GM21529 (cell line): Measurements from ENCODE around the gene RNU6-1.

Source experiments
- ATAC-seq: cut with Tn5 transposase; IDR thresholded peaks from one replicate; pipeline ENCODE4 v1.9.1; 2021; ENCODE audit not compliant: unreplicated experiment

The RNU6-1 gene

DNA sequence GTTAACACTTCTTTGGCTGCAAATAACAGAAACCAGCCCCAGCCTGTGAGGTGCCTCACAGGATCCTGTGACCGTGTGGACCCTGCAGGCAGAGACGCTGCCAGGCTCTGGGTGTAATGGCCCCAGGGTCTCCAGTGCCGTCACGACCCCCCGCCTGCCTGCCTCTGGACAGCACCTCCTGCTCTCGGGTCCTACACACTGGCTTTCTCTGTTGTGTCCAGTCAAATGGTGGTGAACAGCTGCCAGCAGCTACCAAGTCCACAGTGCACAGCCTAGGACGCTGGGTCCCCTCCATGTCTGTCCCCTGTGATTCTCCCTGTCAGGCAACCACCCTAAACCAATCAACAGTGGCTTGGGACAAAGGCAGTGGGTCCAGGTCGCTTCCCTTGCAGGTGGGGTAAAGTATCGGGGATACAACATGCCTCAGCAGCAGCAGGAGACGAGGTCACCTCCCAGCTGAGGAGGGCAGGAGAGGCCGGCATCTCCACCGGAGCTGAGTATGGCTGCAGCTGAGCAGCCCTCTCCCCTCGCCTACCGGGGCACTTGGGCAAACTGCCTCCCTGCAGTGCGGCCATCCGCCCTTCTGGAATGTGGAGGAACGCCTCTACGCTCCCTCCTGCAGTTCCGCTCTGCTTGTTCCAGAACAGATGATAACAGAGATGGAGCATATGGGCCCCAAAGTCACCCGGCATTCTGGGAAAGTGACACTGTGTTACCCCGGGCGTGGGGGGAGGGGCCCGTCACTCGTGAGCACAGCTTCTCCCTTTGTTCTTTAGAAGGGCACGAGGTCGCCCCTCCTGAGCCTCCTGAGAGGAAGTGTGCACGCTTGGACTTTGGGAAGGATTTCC is 35.6 kb downstream of the RNU6-1 start:
- no peak for ATAC-seq

DNA sequence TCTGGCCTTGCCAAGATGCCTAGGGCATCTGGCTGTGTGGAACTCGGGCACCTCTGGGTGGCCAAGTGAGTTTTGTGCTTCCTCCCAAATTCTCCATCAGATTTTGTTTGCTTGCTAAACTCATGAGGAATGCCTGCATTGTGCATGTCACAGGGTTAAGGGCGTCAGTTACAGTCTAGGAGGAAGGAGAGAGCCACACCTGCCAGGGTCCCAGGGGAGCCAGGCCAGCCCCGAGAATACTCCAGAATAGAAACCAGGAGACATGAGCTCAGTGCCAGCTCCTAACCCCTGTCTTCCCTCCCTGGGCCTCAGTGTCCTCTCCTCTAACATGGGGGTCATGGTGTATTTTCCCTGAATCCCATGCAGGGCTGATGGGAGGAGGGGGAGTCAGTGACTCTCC is 36.5 kb downstream of the RNU6-1 start:
- ATAC-seq: no peak

DNA sequence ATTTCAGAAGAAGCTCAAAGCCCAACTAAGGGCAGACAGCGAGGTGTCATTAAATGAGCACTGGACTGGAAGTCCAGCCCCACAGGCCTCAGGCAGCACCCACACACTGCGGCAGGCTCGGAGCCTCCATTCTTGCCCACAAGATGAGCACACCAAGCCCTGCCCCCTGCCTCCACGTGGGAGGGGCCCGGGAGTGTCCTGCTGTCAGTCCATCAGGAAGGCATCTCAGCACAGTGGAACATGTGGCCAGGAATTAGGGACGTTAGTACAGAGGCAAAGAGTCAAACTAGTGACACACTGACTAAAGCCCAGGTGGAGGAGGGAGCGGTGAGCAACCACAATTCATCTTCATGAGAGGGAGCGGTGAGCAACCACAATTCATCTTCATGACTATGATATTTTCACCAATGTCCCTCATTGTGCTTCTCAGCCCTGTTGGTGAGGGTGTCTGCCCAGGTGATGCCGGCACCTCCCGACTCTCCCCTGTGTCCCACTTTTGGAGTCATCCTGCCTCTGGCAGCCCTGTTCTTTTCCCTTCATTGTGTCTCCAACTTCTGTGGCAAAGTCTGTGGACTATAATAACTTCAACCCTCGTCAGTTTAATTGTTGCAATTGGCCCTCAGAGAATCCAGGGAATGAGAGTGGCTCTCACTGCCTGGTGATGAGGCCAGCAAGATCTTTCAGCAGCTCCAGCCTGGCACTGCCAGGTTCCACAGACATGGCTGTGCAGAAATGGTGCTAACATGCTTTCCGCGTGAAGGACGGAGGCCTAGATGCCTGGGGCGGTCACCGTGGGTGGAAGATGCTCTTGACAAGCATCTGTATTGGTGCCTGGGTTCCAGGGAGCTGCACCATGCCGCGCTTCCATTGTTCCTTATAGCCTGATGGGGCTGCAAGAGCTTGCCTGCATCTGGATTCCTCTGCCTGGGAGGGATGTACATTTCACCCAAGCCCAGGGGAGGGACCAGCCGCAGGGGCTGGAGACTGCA is 37.6 kb downstream of the RNU6-1 start:
- no peak for ATAC-seq

DNA sequence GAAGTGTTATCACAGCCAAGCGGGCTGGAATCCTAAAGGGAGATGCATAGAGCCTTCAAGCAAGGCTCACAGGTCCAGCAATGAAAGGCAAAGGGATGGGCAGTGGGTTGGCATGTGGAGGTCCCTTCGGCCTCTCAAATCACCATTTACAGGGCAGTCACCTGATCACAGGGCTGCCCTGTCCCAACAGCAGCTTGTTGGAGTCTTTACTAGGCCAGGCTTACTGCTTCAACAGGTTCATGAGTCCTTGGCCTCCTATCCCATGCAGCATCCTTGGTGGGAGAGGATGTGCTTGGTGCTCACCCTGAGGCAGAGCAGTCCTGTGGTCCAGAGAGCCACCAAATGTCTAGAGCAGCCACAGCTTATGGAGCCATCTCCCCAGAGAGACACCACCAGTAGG is 38.7 kb downstream of the RNU6-1 start:
- no peak for ATAC-seq

DNA sequence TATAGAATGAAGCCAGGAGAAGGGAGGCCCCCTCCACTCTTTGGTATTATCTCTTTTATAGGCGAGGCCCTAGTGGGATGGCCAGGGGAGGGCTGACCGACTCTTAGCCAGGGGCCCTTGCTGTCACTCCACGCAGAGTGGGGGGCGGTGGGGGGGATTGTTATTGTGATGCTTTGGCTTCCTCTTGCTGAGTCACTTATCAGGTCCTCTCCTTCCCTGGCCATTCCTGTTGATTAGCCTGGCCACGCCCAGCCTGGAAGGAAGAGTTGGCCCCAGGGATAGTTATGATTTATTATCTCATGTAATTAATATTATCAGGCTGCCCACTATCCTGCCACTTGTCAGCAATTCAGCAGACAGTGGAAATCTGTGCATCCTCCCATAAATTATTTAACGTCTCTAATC is 40.0 kb downstream of the RNU6-1 start:
- no peak for ATAC-seq

DNA sequence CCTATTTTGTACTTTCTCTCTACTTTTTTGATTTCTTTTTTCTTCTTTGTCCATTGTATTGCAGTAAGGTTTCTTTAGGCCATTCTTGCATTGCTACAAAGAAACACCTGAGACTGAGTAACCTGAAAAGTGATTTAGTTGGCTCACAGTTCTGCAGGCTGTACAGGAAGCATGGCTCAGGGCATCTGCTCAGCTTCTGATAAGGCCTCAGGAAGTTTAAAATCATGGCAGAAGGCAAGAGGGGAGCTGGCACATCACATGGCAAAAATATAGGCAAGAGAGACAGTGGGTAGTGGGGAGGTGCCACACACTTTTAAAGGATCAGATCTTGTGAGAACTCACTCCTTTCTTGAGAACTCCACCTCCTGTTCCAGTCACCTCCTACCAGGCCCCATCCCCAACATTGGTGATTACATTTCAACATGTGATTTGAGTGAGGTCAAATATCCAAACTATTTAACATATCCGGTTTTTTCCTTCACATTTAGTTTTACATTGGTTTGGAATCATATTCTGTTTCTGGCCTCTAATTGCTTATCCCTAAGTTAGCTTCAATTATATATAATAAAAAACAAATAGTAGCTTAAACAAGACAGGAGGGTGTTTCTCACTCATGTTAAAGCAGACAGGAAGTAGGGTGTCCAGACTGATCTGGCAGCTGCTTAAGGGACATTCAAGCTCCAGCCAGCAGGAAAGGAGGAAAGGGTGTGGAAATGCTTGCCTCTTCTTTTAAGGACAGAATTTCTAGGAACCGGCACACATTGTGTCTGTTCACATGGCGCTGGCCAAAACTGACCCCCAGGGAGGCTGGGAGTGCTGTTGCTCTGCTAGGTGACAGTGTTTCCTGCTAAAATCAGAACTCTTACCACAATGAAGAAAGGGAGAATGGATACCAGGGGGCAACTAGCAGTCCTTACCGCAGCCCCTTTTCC is 43.4 kb downstream of the RNU6-1 start:
- ATAC-seq: no peak

DNA sequence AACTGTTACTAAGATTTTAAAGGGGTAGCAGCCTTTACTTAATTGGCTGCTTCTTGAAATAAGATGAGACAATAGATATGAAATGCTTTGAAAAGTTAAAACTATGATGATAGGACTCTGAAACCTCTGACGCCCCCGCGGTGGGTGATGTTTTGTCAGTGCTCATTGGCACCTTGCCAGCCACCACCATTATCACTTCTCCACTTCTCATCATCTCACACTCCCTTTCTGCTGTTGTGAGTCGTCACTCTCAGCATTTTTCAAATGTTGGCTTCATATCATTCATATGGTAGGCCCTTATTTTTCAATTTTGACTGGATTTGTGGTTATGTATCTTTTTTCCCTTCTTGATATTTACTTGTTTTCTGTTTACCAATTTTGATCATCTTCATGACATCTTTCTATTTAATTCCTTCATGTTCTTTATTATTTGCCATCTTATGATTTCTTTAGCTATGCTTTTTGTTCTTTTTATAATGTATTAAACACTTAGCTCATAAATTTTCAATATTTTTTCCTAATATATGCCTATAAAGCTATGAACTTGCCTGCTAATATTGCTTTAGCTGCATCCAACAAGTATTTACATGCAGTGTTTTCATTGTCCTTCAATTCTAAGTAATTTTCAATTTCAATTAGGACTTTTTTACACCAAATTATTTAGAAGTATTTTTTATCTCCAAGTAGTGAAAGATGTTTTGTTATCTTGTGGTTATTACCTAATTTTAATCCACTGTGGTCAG is 44.8 kb downstream of the RNU6-1 start:
- ATAC-seq: no peak

DNA sequence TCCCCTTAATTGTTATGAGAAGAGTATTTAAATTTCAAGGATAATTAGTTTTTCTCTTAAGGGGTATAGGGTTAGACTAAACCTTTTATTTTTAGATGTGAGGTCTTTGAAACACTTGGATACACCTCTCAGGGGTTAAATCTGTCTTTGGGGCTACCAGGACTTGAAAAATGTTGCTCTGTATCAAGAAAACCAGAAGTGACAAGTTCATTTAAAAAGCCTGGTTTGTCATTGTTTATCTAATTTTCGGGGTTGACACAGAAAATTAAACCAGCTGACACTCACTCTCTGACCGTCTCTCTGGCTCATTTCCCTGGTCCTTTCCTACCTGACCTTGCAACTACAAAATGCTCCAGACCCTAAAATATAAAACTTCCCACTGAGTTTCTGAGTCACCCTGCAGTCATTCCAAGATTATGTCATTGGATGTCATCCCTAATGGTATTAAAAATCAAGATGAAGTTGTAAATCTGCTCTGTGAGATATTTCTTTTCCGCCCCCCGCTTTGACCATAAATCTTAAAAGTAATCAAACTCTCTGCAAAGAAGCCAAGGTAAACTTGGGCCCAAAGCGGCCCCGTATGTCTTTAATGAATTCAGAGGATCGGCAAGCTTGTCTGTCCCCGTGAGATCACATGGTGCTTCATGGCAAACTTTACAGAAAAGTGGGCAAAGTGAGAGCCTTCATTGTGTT is 47.4 kb downstream of the RNU6-1 start:
- no peak for ATAC-seq

DNA sequence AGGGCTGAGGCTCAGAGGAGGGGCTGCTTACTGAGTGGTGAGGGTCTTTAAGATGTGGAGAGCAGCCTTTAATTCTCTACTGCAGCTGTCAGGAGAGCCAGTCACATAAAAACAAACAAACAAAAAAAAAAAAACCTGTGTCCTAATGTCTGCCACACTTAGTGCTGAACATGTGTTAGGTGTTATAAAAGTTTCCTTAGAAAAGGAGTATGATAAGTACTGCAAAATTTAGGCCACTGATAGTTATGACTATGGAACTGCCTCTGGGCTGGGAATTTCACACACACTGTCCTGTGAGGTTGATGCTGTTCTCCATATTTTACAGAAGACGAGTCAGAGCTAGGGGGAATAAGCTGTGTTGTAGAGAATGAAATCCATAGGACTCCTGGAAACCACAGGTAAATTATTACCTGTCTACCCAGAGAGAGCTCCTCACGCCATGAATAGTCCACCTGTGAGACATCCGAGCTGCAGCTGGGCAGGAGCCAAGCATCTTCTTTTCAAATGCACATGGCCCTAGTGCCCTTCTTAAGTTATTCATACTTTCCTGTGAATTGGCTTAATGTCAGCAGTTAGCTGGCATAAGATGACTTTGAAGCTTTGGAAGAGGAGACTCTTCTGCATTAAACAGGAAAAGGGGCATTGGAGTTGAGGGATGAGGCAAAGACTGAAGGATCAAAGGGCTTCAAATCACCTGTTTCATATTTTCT is 49.1 kb downstream of the RNU6-1 start:
- ATAC-seq: no peak
